HepG2 (cell line): ENCODE data around the gene FCHO2. TPM values are rescaled to one million over a fixed set of nuclear protein-coding genes. Genes with fewer than 3 reads are reported as not detected.

ENCODE experiments used
- ETV5 ChIP-seq: IDR thresholded peaks from 2 replicates; pipeline ENCODE4 v1.6.1; 2018; ENCODE audit warnings: missing biosample characterization, missing genetic modification reagents, inconsistent platforms, borderline replicate concordance
- GATAD2A ChIP-seq: IDR thresholded peaks from 2 replicates; pipeline ENCODE4 v1.6.1; 2016
- HNF4G ChIP-seq, 2 experiments: sonication (generic) in 1 of 2; formaldehyde crosslinking in 1 of 2; IDR thresholded peaks; 2 replicates each; pipeline versions ENCODE4 v1.4.0 to v1.6.1; 2011 to 2020; ENCODE audit warnings: borderline replicate concordance in 2 of 2, low read depth in 2 of 2, mild to moderate bottlenecking in 2 of 2, low read length in 1 of 2, missing genetic modification reagents in 1 of 2, moderate library complexity in 1 of 2
- ISX ChIP-seq: sonication (generic); formaldehyde crosslinking; conservative IDR thresholded peaks from 2 replicates; pipeline ENCODE4 v1.5.0; 2020; ENCODE audit warnings: missing genetic modification reagents
- MXI1 ChIP-seq: IDR thresholded peaks from 3 replicates; pipeline ENCODE4 v1.6.1; 2012; ENCODE audit warnings: low read depth, low read length, inconsistent platforms, borderline replicate concordance
- NKX3-1 ChIP-seq: sonication (generic); formaldehyde crosslinking; IDR thresholded peaks from 2 replicates; pipeline ENCODE4 v1.5.0; 2020; ENCODE audit warnings: missing genetic modification reagents
- RCOR2 ChIP-seq: IDR thresholded peaks from 2 replicates; pipeline ENCODE4 v1.6.1; 2016; ENCODE audit warnings: missing biosample characterization, missing genetic modification reagents
- SIN3A ChIP-seq: IDR thresholded peaks from 2 replicates; pipeline ENCODE4 v1.6.1; 2011; ENCODE audit warnings: low read depth, mild to moderate bottlenecking, control low read depth, low read length, borderline replicate concordance
- TCF7 ChIP-seq: sonication (generic); IDR thresholded peaks from 2 replicates; pipeline ENCODE4 v1.6.1; 2016; ENCODE audit warnings: antibody characterized with exemption, low read depth
- TOE1 ChIP-seq: sonication (generic); formaldehyde crosslinking; IDR thresholded peaks from 2 replicates; pipeline ENCODE4 v1.4.0; 2020; ENCODE audit warnings: mild to moderate bottlenecking, missing genetic modification reagents
- ZIK1 ChIP-seq: sonication (generic); formaldehyde crosslinking; IDR thresholded peaks from 2 replicates; pipeline ENCODE4 v1.5.0; 2020; ENCODE audit warnings: mild to moderate bottlenecking, low read depth, missing genetic modification reagents, borderline replicate concordance
- ZNF329 ChIP-seq: sonication (generic); formaldehyde crosslinking; IDR thresholded peaks from 2 replicates; pipeline ENCODE4 v1.9.0; 2021; ENCODE audit warnings: low read depth, mild to moderate bottlenecking, missing genetic modification reagents
- ZNF33A ChIP-seq: sonication (generic); formaldehyde crosslinking; IDR thresholded peaks from 2 replicates; pipeline ENCODE4 v1.5.1; 2020; ENCODE audit warnings: missing genetic modification reagents, mild to moderate bottlenecking, moderate library complexity, borderline replicate concordance
- ZNF501 ChIP-seq: sonication (generic); formaldehyde crosslinking; IDR thresholded peaks from 2 replicates; pipeline ENCODE4 v1.5.1; 2020; ENCODE audit warnings: mild to moderate bottlenecking, moderate library complexity, missing genetic modification reagents
- ZNF550 ChIP-seq: sonication (generic); formaldehyde crosslinking; IDR thresholded peaks from 2 replicates; pipeline ENCODE4 v1.4.0; 2020; ENCODE audit warnings: mild to moderate bottlenecking, missing genetic modification reagents, borderline replicate concordance
- ZNF782 ChIP-seq: sonication (generic); formaldehyde crosslinking; IDR thresholded peaks from 2 replicates; pipeline ENCODE4 v1.4.0; 2020; ENCODE audit warnings: missing genetic modification reagents, mild to moderate bottlenecking, borderline replicate concordance
- polyA plus RNA-seq, 8 experiments: library from polyadenylated mRNA; depleted of rRNA in 3 of 8; stranded (reverse) in 7 of 8; unstranded in 1 of 8; fragments of >200 nt; fragmentation: Illumina TruSeq in 4 of 8; extraction: Trizol in 4 of 8; gene quantifications; 2 replicates each; pipeline versions ENCODE4 v1.2.1 to v1.2.3, GENCODE V29; 2011 to 2016; ENCODE audit warnings: low read depth in 4 of 8, missing spikeins in 1 of 8, mixed read lengths in 1 of 8; ENCODE audit not compliant: insufficient read depth in 1 of 8
- total RNA-seq, 5 experiments: library from RNA; depleted of rRNA; stranded (reverse); fragments of >200 nt; fragmentation: Illumina TruSeq; extraction: Trizol; gene quantifications; 2 replicates each; pipeline ENCODE4 v1.2.3, GENCODE V29; 2016; ENCODE audit warnings: low read depth in 1 of 5
- TF ChIP-seq, protein P1 (sequence below): sonication (generic); formaldehyde crosslinking; conservative IDR thresholded peaks from 2 replicates; pipeline ENCODE4 v1.4.0; 2020; ENCODE audit warnings: missing genetic modification reagents
- TF ChIP-seq, protein P2 (sequence below): sonication (generic); formaldehyde crosslinking; conservative IDR thresholded peaks from 2 replicates; pipeline ENCODE4 v1.8.0; 2022; ENCODE audit warnings: low read depth, missing genetic modification reagents
- TF ChIP-seq, protein P3 (sequence below): sonication (generic); formaldehyde crosslinking; IDR thresholded peaks from 2 replicates; pipeline ENCODE4 v1.4.0; 2020; ENCODE audit warnings: low read depth, mild to moderate bottlenecking, missing genetic modification reagents
- TF ChIP-seq, protein P4 (sequence below): sonication (generic); formaldehyde crosslinking; IDR thresholded peaks from 2 replicates; pipeline ENCODE4 v1.8.1; 2022; ENCODE audit warnings: low read depth, mild to moderate bottlenecking, missing genetic modification reagents
- TF ChIP-seq, protein P5 (sequence below): sonication (generic); formaldehyde crosslinking; IDR thresholded peaks from 2 replicates; pipeline ENCODE4 v1.8.0; 2023; ENCODE audit warnings: mild to moderate bottlenecking, missing genetic modification reagents
- TF ChIP-seq, protein P6 (sequence below): sonication (generic); formaldehyde crosslinking; IDR thresholded peaks from 2 replicates; pipeline ENCODE4 v1.4.0; 2020; ENCODE audit warnings: mild to moderate bottlenecking, low read depth, missing genetic modification reagents

The FCHO2 gene
- total and polyA plus RNA-seq, 2 of the 13 experiments (the other 11 are each of a cell fraction or from before 2014, with no cell fraction given) = 11.6 to 17.3 TPM

DNA sequence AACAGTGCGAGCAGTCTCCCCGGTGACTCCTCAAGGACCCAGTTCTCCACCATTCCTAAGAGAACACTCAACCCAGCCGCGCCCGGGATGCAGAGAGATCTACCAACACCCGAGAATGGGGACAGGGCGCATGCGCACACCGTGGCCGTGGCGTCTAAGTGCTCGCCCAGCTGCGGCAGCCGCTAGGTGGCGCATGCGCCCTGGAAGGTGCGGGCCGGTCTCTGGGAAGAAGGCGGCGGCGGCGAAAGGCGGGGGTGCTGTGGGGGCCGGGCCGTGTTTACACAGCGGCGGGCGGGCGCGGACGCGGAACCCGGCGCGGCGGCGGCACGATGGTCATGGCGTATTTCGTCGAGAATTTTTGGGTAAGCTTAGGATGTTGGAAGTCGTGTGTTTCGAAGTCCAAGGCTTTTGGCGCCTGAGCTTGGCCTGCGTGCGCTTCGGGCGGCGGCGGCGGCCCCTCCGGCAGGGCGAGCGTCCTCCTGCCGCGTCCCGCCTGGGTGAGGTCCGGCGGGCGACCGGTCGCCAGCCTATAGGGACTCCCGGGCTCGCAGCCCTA lies at the start of gene FCHO2 (continued):
- TF ChIP-seq, protein P1, sequence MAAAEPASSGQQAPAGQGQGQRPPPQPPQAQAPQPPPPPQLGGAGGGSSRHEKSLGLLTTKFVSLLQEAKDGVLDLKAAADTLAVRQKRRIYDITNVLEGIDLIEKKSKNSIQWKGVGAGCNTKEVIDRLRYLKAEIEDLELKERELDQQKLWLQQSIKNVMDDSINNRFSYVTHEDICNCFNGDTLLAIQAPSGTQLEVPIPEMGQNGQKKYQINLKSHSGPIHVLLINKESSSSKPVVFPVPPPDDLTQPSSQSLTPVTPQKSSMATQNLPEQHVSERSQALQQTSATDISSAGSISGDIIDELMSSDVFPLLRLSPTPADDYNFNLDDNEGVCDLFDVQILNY (CRISPR knock-in tag) = no peak
- TF ChIP-seq, protein P2, sequence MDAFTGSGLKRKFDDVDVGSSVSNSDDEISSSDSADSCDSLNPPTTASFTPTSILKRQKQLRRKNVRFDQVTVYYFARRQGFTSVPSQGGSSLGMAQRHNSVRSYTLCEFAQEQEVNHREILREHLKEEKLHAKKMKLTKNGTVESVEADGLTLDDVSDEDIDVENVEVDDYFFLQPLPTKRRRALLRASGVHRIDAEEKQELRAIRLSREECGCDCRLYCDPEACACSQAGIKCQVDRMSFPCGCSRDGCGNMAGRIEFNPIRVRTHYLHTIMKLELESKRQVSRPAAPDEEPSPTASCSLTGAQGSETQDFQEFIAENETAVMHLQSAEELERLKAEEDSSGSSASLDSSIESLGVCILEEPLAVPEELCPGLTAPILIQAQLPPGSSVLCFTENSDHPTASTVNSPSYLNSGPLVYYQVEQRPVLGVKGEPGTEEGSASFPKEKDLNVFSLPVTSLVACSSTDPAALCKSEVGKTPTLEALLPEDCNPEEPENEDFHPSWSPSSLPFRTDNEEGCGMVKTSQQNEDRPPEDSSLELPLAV = no peak
- peak; percentile 43 for TF ChIP-seq ETV5 (CRISPR knock-in tag)
- TF ChIP-seq, protein P3, sequence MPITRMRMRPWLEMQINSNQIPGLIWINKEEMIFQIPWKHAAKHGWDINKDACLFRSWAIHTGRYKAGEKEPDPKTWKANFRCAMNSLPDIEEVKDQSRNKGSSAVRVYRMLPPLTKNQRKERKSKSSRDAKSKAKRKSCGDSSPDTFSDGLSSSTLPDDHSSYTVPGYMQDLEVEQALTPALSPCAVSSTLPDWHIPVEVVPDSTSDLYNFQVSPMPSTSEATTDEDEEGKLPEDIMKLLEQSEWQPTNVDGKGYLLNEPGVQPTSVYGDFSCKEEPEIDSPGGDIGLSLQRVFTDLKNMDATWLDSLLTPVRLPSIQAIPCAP = no peak
- TF ChIP-seq ZNF501 (CRISPR knock-in tag) = peak; percentile 61
- TF ChIP-seq, protein P4, sequence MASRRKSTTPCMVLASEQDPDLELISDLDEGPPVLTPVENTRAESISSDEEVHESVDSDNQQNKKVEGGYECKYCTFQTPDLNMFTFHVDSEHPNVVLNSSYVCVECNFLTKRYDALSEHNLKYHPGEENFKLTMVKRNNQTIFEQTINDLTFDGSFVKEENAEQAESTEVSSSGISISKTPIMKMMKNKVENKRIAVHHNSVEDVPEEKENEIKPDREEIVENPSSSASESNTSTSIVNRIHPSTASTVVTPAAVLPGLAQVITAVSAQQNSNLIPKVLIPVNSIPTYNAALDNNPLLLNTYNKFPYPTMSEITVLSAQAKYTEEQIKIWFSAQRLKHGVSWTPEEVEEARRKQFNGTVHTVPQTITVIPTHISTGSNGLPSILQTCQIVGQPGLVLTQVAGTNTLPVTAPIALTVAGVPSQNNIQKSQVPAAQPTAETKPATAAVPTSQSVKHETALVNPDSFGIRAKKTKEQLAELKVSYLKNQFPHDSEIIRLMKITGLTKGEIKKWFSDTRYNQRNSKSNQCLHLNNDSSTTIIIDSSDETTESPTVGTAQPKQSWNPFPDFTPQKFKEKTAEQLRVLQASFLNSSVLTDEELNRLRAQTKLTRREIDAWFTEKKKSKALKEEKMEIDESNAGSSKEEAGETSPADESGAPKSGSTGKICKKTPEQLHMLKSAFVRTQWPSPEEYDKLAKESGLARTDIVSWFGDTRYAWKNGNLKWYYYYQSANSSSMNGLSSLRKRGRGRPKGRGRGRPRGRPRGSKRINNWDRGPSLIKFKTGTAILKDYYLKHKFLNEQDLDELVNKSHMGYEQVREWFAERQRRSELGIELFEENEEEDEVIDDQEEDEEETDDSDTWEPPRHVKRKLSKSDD (CRISPR knock-in tag) = 0 out of 2 replicates have a peak, but pooled peaks have one; percentile 80
- TF ChIP-seq NKX3-1 = no peak
- TF ChIP-seq ZIK1 (CRISPR knock-in tag) = peak; percentile 56; the same call in 1 of the 2 replicates
- TF ChIP-seq ZNF550 (CRISPR knock-in tag) = 0 out of 2 replicates have a peak, but pooled peaks have one; percentile 48
- TF ChIP-seq ISX (CRISPR knock-in tag) = no peak
- no peak for TF ChIP-seq ZNF329 (CRISPR knock-in tag)
- TF ChIP-seq MXI1 = peak; percentile 23; the same call in 1 of the 3 replicates
- TF ChIP-seq RCOR2 (CRISPR knock-in tag) = no peak
- TF ChIP-seq ZNF782 (CRISPR knock-in tag) = no peak
- TF ChIP-seq, protein P5, sequence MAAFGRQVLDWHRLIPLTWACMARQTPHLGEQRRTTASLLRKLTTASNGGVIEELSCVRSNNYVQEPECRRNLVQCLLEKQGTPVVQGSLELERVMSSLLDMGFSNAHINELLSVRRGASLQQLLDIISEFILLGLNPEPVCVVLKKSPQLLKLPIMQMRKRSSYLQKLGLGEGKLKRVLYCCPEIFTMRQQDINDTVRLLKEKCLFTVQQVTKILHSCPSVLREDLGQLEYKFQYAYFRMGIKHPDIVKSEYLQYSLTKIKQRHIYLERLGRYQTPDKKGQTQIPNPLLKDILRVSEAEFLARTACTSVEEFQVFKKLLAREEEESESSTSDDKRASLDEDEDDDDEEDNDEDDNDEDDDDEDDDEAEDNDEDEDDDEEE (CRISPR knock-in tag) = no peak; the same call in 1 of the 2 replicates
- TF ChIP-seq GATAD2A (CRISPR knock-in tag) = no peak
- peak; percentile 9; the same call in 1 of the 2 replicates for TF ChIP-seq SIN3A
- no peak for TF ChIP-seq TCF7
- TF ChIP-seq HNF4G (IDR thresholded peaks at IDR 0.05; ENCODE audit: borderline replicate concordance, low read depth, low read length) = no peak
- TF ChIP-seq HNF4G (CRISPR knock-in tag; IDR thresholded peaks at IDR 0.05; ENCODE audit: borderline replicate concordance, low read depth) = no peak
- TF ChIP-seq TOE1 (CRISPR knock-in tag) = no peak
- TF ChIP-seq, protein P6, sequence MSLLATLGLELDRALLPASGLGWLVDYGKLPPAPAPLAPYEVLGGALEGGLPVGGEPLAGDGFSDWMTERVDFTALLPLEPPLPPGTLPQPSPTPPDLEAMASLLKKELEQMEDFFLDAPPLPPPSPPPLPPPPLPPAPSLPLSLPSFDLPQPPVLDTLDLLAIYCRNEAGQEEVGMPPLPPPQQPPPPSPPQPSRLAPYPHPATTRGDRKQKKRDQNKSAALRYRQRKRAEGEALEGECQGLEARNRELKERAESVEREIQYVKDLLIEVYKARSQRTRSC (CRISPR knock-in tag) = no peak
- no peak for TF ChIP-seq ZNF33A (CRISPR knock-in tag)
